ENCODE data around the gene BATF. TPM values are rescaled to one million over a fixed set of nuclear protein-coding genes. Genes with fewer than 3 reads are reported as not detected.

The BATF gene
- total RNA-seq, 2 donors from 2014 or later: 3.7 to 9.5 TPM

GRCh38 chr14:75519826-75520728 lies 2.2 kb upstream of the BATF start:
- H3K4me3 ChIP-seq: no peak overlapping the region
- no peaks in the 10 kb centered on the region for H3K36me3 ChIP-seq
- H3K27ac ChIP-seq: no peak overlapping the region
- ATAC-seq (ENCODE audit: insufficient number of reproducible peaks, low FRiP score, low read depth) (no peak), DNase-seq (ENCODE audit: low spot score) (no peak)
- H3K4me1 ChIP-seq (ENCODE audit: control insufficient read depth in 1 of 2, low read depth in 2 of 2): no peaks in the 10 kb centered on the region
- TF ChIP-seq, protein P1, sequence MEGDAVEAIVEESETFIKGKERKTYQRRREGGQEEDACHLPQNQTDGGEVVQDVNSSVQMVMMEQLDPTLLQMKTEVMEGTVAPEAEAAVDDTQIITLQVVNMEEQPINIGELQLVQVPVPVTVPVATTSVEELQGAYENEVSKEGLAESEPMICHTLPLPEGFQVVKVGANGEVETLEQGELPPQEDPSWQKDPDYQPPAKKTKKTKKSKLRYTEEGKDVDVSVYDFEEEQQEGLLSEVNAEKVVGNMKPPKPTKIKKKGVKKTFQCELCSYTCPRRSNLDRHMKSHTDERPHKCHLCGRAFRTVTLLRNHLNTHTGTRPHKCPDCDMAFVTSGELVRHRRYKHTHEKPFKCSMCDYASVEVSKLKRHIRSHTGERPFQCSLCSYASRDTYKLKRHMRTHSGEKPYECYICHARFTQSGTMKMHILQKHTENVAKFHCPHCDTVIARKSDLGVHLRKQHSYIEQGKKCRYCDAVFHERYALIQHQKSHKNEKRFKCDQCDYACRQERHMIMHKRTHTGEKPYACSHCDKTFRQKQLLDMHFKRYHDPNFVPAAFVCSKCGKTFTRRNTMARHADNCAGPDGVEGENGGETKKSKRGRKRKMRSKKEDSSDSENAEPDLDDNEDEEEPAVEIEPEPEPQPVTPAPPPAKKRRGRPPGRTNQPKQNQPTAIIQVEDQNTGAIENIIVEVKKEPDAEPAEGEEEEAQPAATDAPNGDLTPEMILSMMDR (IDR thresholded peaks at IDR 0.05): no peak
- H3K9me3 ChIP-seq: no peaks in the 10 kb centered on the region
- H3K27me3 ChIP-seq (replicated peaks; ENCODE audit: insufficient read depth): no peaks in the 10 kb centered on the region

- Histone ChIP-seq H3K27me3 (replicated peaks; ENCODE audit: insufficient read depth) (no peaks in the 10 kb centered on the region), H3K27ac (no peak overlapping the region), H3K36me3 (no peaks in the 10 kb centered on the region), H3K4me3 (no peak overlapping the region), H3K4me1 (ENCODE audit: control insufficient read depth in 1 of 2, low read depth in 2 of 2) (no peaks in the 10 kb centered on the region), H3K9me3 (no peaks in the 10 kb centered on the region)
- TF ChIP-seq, protein P1 (IDR thresholded peaks at IDR 0.05): no peak
- no peak for ATAC-seq (ENCODE audit: insufficient number of reproducible peaks, low FRiP score, low read depth)
- no peak for DNase-seq (ENCODE audit: low spot score)
Observed at GRCh38 chr14:75520852-75521251, 1.4 kb upstream of the BATF start.

DNA sequence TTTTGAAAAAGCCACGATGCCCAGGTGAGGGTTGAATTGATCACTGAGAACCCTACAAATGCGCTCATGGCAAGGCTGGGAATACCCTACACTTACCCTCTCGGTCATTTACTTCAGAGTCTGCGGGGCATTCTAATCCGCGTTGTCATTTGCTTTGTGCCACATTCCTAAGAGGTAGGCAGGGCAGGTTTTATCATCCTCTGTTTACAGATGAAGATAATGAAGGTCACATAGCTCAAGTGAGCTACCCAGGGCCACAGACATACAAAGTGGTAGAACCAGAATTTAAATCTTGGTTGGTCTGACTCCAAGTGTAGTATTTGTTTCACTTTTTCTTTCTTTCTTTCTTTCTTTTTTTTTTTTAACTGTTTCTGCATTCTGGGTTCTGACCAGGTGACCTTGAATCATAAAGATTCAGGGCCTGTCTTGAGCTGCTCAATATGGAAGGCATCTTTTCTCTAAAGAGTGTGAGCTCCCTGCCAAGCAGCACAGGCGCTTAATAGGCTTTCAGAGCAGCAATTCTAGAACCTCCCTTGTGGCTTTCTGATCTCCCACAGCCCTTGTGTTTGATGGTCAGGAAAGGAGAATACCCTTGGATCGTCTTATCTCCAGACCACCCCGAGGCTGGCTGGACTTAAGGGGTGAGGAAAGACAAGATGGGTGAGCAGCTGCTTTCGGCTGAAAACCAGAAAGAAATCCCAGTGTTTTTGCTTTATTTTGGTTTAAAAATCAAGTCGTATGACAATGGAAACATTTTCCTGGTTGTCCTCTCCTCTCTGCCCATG lies 662 bp upstream of the BATF start:
- H3K4me3 ChIP-seq: peak overlapping the region; percentile 68

DNA sequence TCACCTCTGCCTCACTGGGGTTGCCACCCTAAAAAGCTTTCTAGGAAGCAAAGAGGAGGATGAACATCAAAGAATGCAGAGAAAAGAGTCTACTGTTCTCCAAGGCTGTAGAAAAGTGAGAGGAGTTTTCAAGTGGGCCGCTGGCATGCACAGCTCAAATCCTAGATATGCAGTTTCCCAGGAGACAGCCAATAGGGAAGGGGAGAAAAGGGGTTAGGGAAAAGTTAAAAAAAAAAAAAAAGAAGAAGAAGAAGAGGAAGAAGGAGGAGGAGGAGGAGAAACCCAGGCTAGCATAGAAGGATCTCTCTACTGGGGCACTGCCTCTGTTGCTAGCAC lies 682 bp downstream of the BATF start:
- no peak overlapping the region for H3K27ac ChIP-seq
- peak overlapping the region; percentile 68 for H3K4me3 ChIP-seq
- DNase-seq (ENCODE audit: low spot score): no peak
- no peak for ATAC-seq (ENCODE audit: insufficient number of reproducible peaks, low FRiP score, low read depth)
- TF ChIP-seq, protein P1 (IDR thresholded peaks at IDR 0.05): no peak
- no peaks in the 10 kb centered on the region for H3K4me1 ChIP-seq (ENCODE audit: control insufficient read depth in 1 of 2, low read depth in 2 of 2)
- no peaks in the 10 kb centered on the region for H3K27me3 ChIP-seq (replicated peaks; ENCODE audit: insufficient read depth)
- H3K9me3 ChIP-seq: no peaks in the 10 kb centered on the region
- no peaks in the 10 kb centered on the region for H3K36me3 ChIP-seq

More for the DNA sequence above, 662 bp upstream of the BATF start:
- Histone ChIP-seq H3K27ac (no peak overlapping the region), H3K27me3 (replicated peaks; ENCODE audit: insufficient read depth) (no peaks in the 10 kb centered on the region), H3K9me3 (no peaks in the 10 kb centered on the region), H3K36me3 (no peaks in the 10 kb centered on the region), H3K4me1 (ENCODE audit: control insufficient read depth in 1 of 2, low read depth in 2 of 2) (no peaks in the 10 kb centered on the region)
- no peak for ATAC-seq (ENCODE audit: insufficient number of reproducible peaks, low FRiP score, low read depth)
- no peak for DNase-seq (ENCODE audit: low spot score)
- TF ChIP-seq, protein P1 (IDR thresholded peaks at IDR 0.05): no peak

- Histone ChIP-seq H3K9me3 (no peaks in the 10 kb centered on the region), H3K27ac (no peak overlapping the region), H3K4me1 (ENCODE audit: control insufficient read depth in 1 of 2, low read depth in 2 of 2) (no peaks in the 10 kb centered on the region), H3K4me3 (peak overlapping the region; percentile 68), H3K36me3 (no peaks in the 10 kb centered on the region), H3K27me3 (replicated peaks; ENCODE audit: insufficient read depth) (no peaks in the 10 kb centered on the region)
- ATAC-seq (ENCODE audit: insufficient number of reproducible peaks, low FRiP score, low read depth) (no peak), DNase-seq (ENCODE audit: low spot score) (no peak)
- TF ChIP-seq, protein P1 (IDR thresholded peaks at IDR 0.05): no peak
Observed at GRCh38 chr14:75523771-75524171, 1.5 kb downstream of the BATF start.

All from thoracic aorta (tissue), 2 donors.